HEK293T (cell line): ENCODE measurements around the gene AHNAK.

Source experiments
- BHLHE40 ChIP-seq: fragments of 450-650 bp; IDR thresholded peaks from 2 replicates; pipeline ENCODE4 v1.6.1; 2016; ENCODE audit warnings: mild to moderate bottlenecking, moderate library complexity, borderline replicate concordance
- ELF4 ChIP-seq: fragments of 450-650 bp; IDR thresholded peaks from 2 replicates; pipeline ENCODE4 v1.6.1; 2017; ENCODE audit warnings: antibody characterized with exemption
- FOXA1 ChIP-seq: fragments of 450-650 bp; IDR thresholded peaks from 2 replicates; pipeline ENCODE4 v1.6.1; 2016; ENCODE audit warnings: mild to moderate bottlenecking
- HDGF ChIP-seq: fragments of 450-650 bp; IDR thresholded peaks from 2 replicates; pipeline ENCODE4 v1.6.1; 2017; ENCODE audit warnings: antibody characterized with exemption, borderline replicate concordance
- L3MBTL2 ChIP-seq: fragments of 450-650 bp; conservative IDR thresholded peaks from 2 replicates; pipeline ENCODE4 v1.6.1; 2016; ENCODE audit warnings: mild to moderate bottlenecking
- LEF1 ChIP-seq: fragments of 450-650 bp; IDR thresholded peaks from 2 replicates; pipeline ENCODE4 v1.6.1; 2017; ENCODE audit warnings: mild to moderate bottlenecking, borderline replicate concordance
- NFRKB ChIP-seq: fragments of 450-650 bp; IDR thresholded peaks from 2 replicates; pipeline ENCODE4 v1.6.1; 2016; ENCODE audit warnings: mild to moderate bottlenecking, moderate library complexity
- SP1 ChIP-seq: fragments of 450-650 bp; IDR thresholded peaks from 2 replicates; pipeline ENCODE4 v1.6.1; 2017
- SUZ12 ChIP-seq: fragments of 450-650 bp; IDR thresholded peaks from 2 replicates; pipeline ENCODE4 v1.6.1; 2016; ENCODE audit warnings: mild to moderate bottlenecking
- ZNF384 ChIP-seq: fragments of 450-650 bp; IDR thresholded peaks from 2 replicates; pipeline ENCODE4 v1.6.1; 2016
- TF ChIP-seq, protein P1 (sequence below): fragments of 450-650 bp; IDR thresholded peaks from 2 replicates; pipeline ENCODE4 v1.6.1; 2016

DNA sequence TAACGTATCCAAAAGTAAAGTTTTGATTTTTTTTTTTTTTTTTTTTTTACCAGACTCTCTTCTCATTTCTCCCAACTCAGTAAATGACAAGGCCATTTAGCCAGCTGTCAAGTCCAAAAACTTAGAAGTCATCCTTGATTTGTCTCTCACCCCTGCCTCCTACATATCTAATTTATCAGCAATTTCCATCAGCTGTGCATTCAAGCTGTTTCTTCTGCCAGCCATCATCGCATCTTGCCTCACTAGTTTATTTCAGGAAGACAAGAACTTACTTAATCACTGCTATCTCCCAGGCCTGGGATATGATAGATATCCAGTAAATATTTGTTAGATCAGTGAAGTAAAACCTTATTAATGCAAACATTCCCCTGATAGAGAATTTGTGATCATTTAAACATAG is 80.2 kb downstream of the AHNAK start:
- TF ChIP-seq L3MBTL2 (no peak), HDGF (no peak), ELF4 (no peak), BHLHE40 (no peak), SUZ12 (no peak), LEF1 (no peak), FOXA1 (no peak), ZNF384 (no peak), NFRKB (no peak), SP1 (no peak)
- TF ChIP-seq, protein P1, sequence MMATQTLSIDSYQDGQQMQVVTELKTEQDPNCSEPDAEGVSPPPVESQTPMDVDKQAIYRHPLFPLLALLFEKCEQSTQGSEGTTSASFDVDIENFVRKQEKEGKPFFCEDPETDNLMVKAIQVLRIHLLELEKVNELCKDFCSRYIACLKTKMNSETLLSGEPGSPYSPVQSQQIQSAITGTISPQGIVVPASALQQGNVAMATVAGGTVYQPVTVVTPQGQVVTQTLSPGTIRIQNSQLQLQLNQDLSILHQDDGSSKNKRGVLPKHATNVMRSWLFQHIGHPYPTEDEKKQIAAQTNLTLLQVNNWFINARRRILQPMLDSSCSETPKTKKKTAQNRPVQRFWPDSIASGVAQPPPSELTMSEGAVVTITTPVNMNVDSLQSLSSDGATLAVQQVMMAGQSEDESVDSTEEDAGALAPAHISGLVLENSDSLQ, result no peak
